Mesenteric fat pad (tissue), 1 donor: ENCODE data around the gene IDH3G. TPM values are rescaled to one million over a fixed set of nuclear protein-coding genes. Genes with fewer than 3 reads are reported as not detected.

Source experiments
- DNase-seq: peaks from one replicate; pipeline ENCODE4 v3.0.0-alpha.2; 2020; ENCODE audit warnings: low spot score
- total RNA-seq: library from RNA; stranded (reverse); fragmentation: NEBNext Ultra II Directional; extraction: Animal tissue kit (Norgen Biotek cat#: 25700); gene quantifications from one replicate; pipeline ENCODE4 v1.2.1, GENCODE V29; 2021
- donor health status: DM: yes; HTN: yes; CAD: no.

The IDH3G gene
- total RNA-seq, 1 donor from 2014 or later, result 57.4 TPM

GRCh38 chrX:153736071-153736820 is 57.9 kb downstream of the IDH3G start:
- DNase-seq, result no peak

Other genes starting within 250 kb of the IDH3G start
- gene CCNQ, start 195.2 kb downstream of the IDH3G start, total RNA-seq, result 16.3 TPM
- gene DUSP9, start 147.2 kb downstream of the IDH3G start, total RNA-seq, result 0.39 TPM
- 1.4 TPM for gene PNCK, start 120.6 kb downstream of the IDH3G start, total RNA-seq
- 45.9 TPM for gene SLC6A8, start 106.4 kb downstream of the IDH3G start, total RNA-seq
- 513 TPM for gene BCAP31, start 70.0 kb downstream of the IDH3G start, total RNA-seq
- gene ABCD1, start 69.5 kb downstream of the IDH3G start, total RNA-seq, result 32.3 TPM
- 10.2 TPM for gene PLXNB3, start 30.1 kb downstream of the IDH3G start, total RNA-seq
- 0.74 TPM for gene SRPK3, start 13.3 kb downstream of the IDH3G start, total RNA-seq
- 191 TPM for gene SSR4, start 293 bp upstream of the IDH3G start, total RNA-seq
- 2.5 TPM for gene PDZD4, start 36.2 kb upstream of the IDH3G start, total RNA-seq
- gene L1CAM, start 91.8 kb upstream of the IDH3G start, total RNA-seq, result 2.4 TPM
- gene AVPR2, start 110.3 kb upstream of the IDH3G start, total RNA-seq, result 7.2 TPM
- 43.0 TPM for gene ARHGAP4, start 131.9 kb upstream of the IDH3G start, total RNA-seq
- gene NAA10, start 140.7 kb upstream of the IDH3G start, total RNA-seq, result 118 TPM
- gene RENBP, start 150.3 kb upstream of the IDH3G start, total RNA-seq, result 34.5 TPM
- gene HCFC1, start 177.4 kb upstream of the IDH3G start, total RNA-seq, result 45.3 TPM
- gene TMEM187, start 178.4 kb upstream of the IDH3G start, total RNA-seq, result 8.7 TPM
- 167 TPM for gene IRAK1, start 225.5 kb upstream of the IDH3G start, total RNA-seq